DND-41 (cell line): ENCODE results near the gene LCN15.
A peak's percentile ranks its signal among the peaks of the same experiment; 100 is the strongest.

Source experiments
- ATAC-seq: fragments of 200-7000 bp; cut with Tn5 transposase; 3 replicates; pipeline ENCODE4 v1.9.1; 2021; ENCODE audit warnings: low read depth; ENCODE audit not compliant: insufficient read depth
- DNase-seq: peaks from one replicate; pipeline ENCODE4 v3.0.0-alpha.2; 2020
- H2AFZ ChIP-seq: 2 replicates; pipeline ENCODE4 v1.6.0; 2012; ENCODE audit warnings: low read depth, low read length
- H3K27ac ChIP-seq: 2 replicates; pipeline ENCODE4 v1.5.1; 2012; ENCODE audit warnings: low read length, inconsistent platforms
- H3K27me3 ChIP-seq: fragments of 200-600 bp; sonication (generic); 2 replicates; pipeline ENCODE4 v1.6.0; 2012; ENCODE audit warnings: low read length, mild to moderate bottlenecking, inconsistent platforms; ENCODE audit not compliant: insufficient read depth, poor library complexity
- H3K36me3 ChIP-seq: 2 replicates; pipeline ENCODE4 v1.5.1; 2012; ENCODE audit warnings: low read length, inconsistent platforms; ENCODE audit not compliant: insufficient read depth
- H3K4me1 ChIP-seq: 2 replicates; pipeline ENCODE4 v1.5.1; 2012; ENCODE audit warnings: mild to moderate bottlenecking, low read length; ENCODE audit not compliant: insufficient read depth
- H3K4me2 ChIP-seq: 2 replicates; pipeline ENCODE4 v1.6.0; 2012; ENCODE audit warnings: mild to moderate bottlenecking, moderate library complexity, low read length, inconsistent platforms; ENCODE audit not compliant: insufficient read depth
- H3K4me3 ChIP-seq, 2 experiments: fragments of 200-600 bp in 1 of 2; shearing (Covaris generic) in 1 of 2; 2 replicates each; pipeline ENCODE4 v1.5.1; 2012 to 2016; ENCODE audit warnings: inconsistent platforms in 2 of 2, low read length in 2 of 2, mild to moderate bottlenecking in 2 of 2, low read depth in 1 of 2, moderate library complexity in 1 of 2
- H3K79me2 ChIP-seq: 2 replicates; pipeline ENCODE4 v1.6.0; 2012; ENCODE audit warnings: low read length, inconsistent platforms; ENCODE audit not compliant: insufficient read depth
- H3K9ac ChIP-seq: 2 replicates; pipeline ENCODE4 v1.6.0; 2012; ENCODE audit warnings: low read depth, mild to moderate bottlenecking, inconsistent platforms, low read length, moderate library complexity
- H3K9me3 ChIP-seq: 2 replicates; pipeline ENCODE4 v1.5.1; 2012; ENCODE audit warnings: low read length, moderate library complexity, mild to moderate bottlenecking, inconsistent platforms; ENCODE audit not compliant: insufficient read depth, severe bottlenecking
- H4K20me1 ChIP-seq: 2 replicates; pipeline ENCODE4 v1.6.0; 2012; ENCODE audit warnings: low read length; ENCODE audit not compliant: insufficient read depth
- EZH2 ChIP-seq: IDR thresholded peaks from 3 replicates; pipeline ENCODE4 v1.6.1; 2012; ENCODE audit warnings: borderline replicate concordance, low read depth, mild to moderate bottlenecking, moderate library complexity, low read length, inconsistent platforms; ENCODE audit not compliant: severe bottlenecking
- TF ChIP-seq, protein P1 (sequence below): IDR thresholded peaks from 2 replicates; pipeline ENCODE4 v1.5.1; 2012; ENCODE audit warnings: borderline replicate concordance, low read length, moderate library complexity, mild to moderate bottlenecking; ENCODE audit not compliant: poor library complexity, severe bottlenecking; ENCODE audit errors: extremely low read depth

The LCN15 gene

GRCh38 chr9:136763649-136764035 is 676 bp downstream of the LCN15 start:
- no peak for ATAC-seq
- Histone ChIP-seq H3K4me2 (no peak overlapping the region), H3K9me3 (no peaks in the 10 kb centered on the region), H3K27me3 (no peaks in the 10 kb centered on the region), H3K79me2 (no peaks in the 10 kb centered on the region), H3K36me3 (no peaks in the 10 kb centered on the region), H3K27ac (no peak overlapping the region), H3K4me3 (no peak overlapping the region), H2AFZ (no peak overlapping the region), H4K20me1 (no peaks in the 10 kb centered on the region), H3K9ac (no peak overlapping the region), H3K4me1 (no peaks in the 10 kb centered on the region)
- no peak for TF ChIP-seq EZH2
- TF ChIP-seq, protein P1, sequence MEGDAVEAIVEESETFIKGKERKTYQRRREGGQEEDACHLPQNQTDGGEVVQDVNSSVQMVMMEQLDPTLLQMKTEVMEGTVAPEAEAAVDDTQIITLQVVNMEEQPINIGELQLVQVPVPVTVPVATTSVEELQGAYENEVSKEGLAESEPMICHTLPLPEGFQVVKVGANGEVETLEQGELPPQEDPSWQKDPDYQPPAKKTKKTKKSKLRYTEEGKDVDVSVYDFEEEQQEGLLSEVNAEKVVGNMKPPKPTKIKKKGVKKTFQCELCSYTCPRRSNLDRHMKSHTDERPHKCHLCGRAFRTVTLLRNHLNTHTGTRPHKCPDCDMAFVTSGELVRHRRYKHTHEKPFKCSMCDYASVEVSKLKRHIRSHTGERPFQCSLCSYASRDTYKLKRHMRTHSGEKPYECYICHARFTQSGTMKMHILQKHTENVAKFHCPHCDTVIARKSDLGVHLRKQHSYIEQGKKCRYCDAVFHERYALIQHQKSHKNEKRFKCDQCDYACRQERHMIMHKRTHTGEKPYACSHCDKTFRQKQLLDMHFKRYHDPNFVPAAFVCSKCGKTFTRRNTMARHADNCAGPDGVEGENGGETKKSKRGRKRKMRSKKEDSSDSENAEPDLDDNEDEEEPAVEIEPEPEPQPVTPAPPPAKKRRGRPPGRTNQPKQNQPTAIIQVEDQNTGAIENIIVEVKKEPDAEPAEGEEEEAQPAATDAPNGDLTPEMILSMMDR, result no peak
- no peak for DNase-seq

- no peaks in the 10 kb centered on the region for H3K79me2 ChIP-seq
- TF ChIP-seq EZH2, result no peak
- TF ChIP-seq, protein P1, result no peak
- H3K27me3 ChIP-seq, result no peaks in the 10 kb centered on the region
- H4K20me1 ChIP-seq, result no peaks in the 10 kb centered on the region
- no peak overlapping the region for H3K9ac ChIP-seq
- no peaks in the 10 kb centered on the region for H3K36me3 ChIP-seq
- peak; percentile 10 for DNase-seq
- H3K4me1 ChIP-seq, result no peaks in the 10 kb centered on the region
- H3K4me2 ChIP-seq, result no peak overlapping the region
- no peak for ATAC-seq
- no peak overlapping the region for H3K4me3 ChIP-seq
- no peaks in the 10 kb centered on the region for H3K9me3 ChIP-seq
- no peak overlapping the region for H3K27ac ChIP-seq
- no peak overlapping the region for H2AFZ ChIP-seq
These were observed 1.2 kb downstream of the LCN15 start for GRCh38 chr9:136762915-136763648.

DNA sequence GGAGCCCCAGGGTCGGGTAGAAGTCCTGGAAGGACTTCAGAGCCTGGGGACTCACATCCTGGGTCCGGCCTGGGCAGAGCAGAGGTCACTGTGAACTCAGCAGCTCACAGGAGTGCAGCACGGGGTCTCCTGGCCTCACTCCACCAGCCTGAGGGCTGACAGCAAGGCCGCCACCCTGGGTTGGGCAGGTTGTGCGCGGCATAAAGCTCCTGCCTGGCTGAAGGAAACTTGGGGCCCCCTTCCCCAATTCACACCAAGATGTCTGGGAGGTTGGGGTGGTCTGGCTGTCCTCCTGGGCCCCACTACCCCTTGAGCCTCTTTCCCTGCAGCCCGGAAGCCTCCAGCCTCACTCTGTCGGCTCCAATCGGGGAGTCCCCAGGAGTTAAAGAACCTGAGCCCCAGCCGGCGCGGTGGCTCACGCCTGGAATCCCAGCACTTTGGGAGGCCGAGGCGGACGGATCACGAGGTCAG is 2.1 kb downstream of the LCN15 start:
- Histone ChIP-seq H3K27ac (no peak overlapping the region), H3K9ac (no peak overlapping the region), H3K4me1 (no peaks in the 10 kb centered on the region), H3K4me3 (no peak overlapping the region), H3K27me3 (no peaks in the 10 kb centered on the region), H2AFZ (no peak overlapping the region), H3K9me3 (no peaks in the 10 kb centered on the region), H3K36me3 (no peaks in the 10 kb centered on the region), H4K20me1 (no peaks in the 10 kb centered on the region), H3K79me2 (no peaks in the 10 kb centered on the region), H3K4me2 (no peak overlapping the region)
- ATAC-seq (no peak), DNase-seq (no peak)
- TF ChIP-seq, protein P1, result no peak
- no peak for TF ChIP-seq EZH2

GRCh38 chr9:136761545-136761981 is 2.8 kb downstream of the LCN15 start:
- no peak overlapping the region for H3K9ac ChIP-seq
- DNase-seq (no peak), ATAC-seq (no peak)
- H3K79me2 ChIP-seq, result no peaks in the 10 kb centered on the region
- TF ChIP-seq, protein P1, result no peak
- TF ChIP-seq EZH2, result no peak
- H3K4me2 ChIP-seq, result no peak overlapping the region
- no peak overlapping the region for H2AFZ ChIP-seq
- no peaks in the 10 kb centered on the region for H3K36me3 ChIP-seq
- no peaks in the 10 kb centered on the region for H4K20me1 ChIP-seq
- H3K9me3 ChIP-seq, result no peaks in the 10 kb centered on the region
- H3K4me3 ChIP-seq, result no peak overlapping the region
- H3K27ac ChIP-seq, result no peak overlapping the region
- H3K27me3 ChIP-seq, result no peaks in the 10 kb centered on the region
- H3K4me1 ChIP-seq, result no peaks in the 10 kb centered on the region
